H1 (cell line): ENCODE measurements around the gene ADARB2. TPM values are rescaled to one million over a fixed set of nuclear protein-coding genes. Genes with fewer than 3 reads are reported as not detected.

Experiments used
- CTCF ChIA-PET: fragments of 300-600 bp; sonication (Branson Sonifier 250); formaldehyde crosslinking; loops from one replicate; lab custom pipeline; 2021; ENCODE audit not compliant: partially characterized antibody; lab: Charles Lee
- POLR2A ChIA-PET: fragments of 300-600 bp; sonication (Branson Sonifier 250); formaldehyde crosslinking; loops from one replicate; lab custom pipeline; 2021; ENCODE audit warnings: inconsistent platforms; ENCODE audit not compliant: partially characterized antibody; lab: Charles Lee
- DNase-seq, 2 experiments: peaks; one replicate each; pipeline versions ENCODE4 v3.0.0 to v3.0.0-alpha.2; 2010 to 2022; ENCODE audit warnings: low spot score in 2 of 2, low read depth in 1 of 2, mixed read lengths in 1 of 2
- FAIRE-seq: peaks from 2 replicates; lab custom pipeline; 2011; peaks lifted over from hg19 to GRCh38; lab: Jason Lieb, UNC
- H2AFZ ChIP-seq: 2 replicates; pipeline ENCODE4 v1.8.1; 2012; ENCODE audit warnings: low read length, inconsistent platforms
- H2AK5ac ChIP-seq: 2 replicates; pipeline ENCODE4 v1.6.1; 2013; ENCODE audit warnings: low read depth, low read length
- H2BK120ac ChIP-seq: replicated peaks from 2 replicates; pipeline ENCODE3; 2013; ENCODE audit warnings: low read depth, low read length, inconsistent platforms
- H2BK12ac ChIP-seq: 2 replicates; pipeline ENCODE4 v1.6.1; 2013; ENCODE audit warnings: low read depth, low read length
- H2BK15ac ChIP-seq: 2 replicates; pipeline ENCODE4 v1.6.1; 2013; ENCODE audit warnings: low read length
- H2BK20ac ChIP-seq: 2 replicates; pipeline ENCODE4 v1.6.1; 2013; ENCODE audit warnings: low read length
- H2BK5ac ChIP-seq: 2 replicates; pipeline ENCODE4 v1.6.1; 2013; ENCODE audit warnings: low read depth, low read length
- H3K14ac ChIP-seq: 2 replicates; pipeline ENCODE4 v1.6.1; 2013; ENCODE audit warnings: inconsistent platforms; ENCODE audit not compliant: insufficient read length
- H3K18ac ChIP-seq: 2 replicates; pipeline ENCODE4 v1.6.1; 2013; ENCODE audit warnings: low read length; ENCODE audit errors: extremely low read depth
- H3K23ac ChIP-seq: 2 replicates; pipeline ENCODE4 v1.6.1; 2013; ENCODE audit warnings: inconsistent platforms; ENCODE audit not compliant: insufficient read length
- H3K23me2 ChIP-seq: 2 replicates; pipeline ENCODE4 v1.6.1; 2013; ENCODE audit warnings: low read depth, low read length
- H3K27ac ChIP-seq: 2 replicates; pipeline ENCODE4 v1.6.1; 2011; ENCODE audit warnings: low read depth, low read length, inconsistent platforms
- H3K27me3 ChIP-seq, 4 experiments: replicated peaks in 1 of 4; 1 replicate in 1 of 4; 2 replicates in 3 of 4; pipeline versions ENCODE4 v1.6.1 to v1.8.1; 2011 to 2013; ENCODE audit warnings: low read length in 3 of 4, mild to moderate bottlenecking in 3 of 4, inconsistent platforms in 2 of 4, mixed read lengths in 2 of 4, moderate library complexity in 1 of 4; ENCODE audit not compliant: control insufficient read depth in 3 of 4, insufficient read depth in 3 of 4; ENCODE audit errors: extremely low read depth in 1 of 4
- H3K36me3 ChIP-seq, 4 experiments: 2 replicates each; pipeline versions ENCODE4 v1.6.1 to v1.8.1; 2011 to 2013; ENCODE audit warnings: mild to moderate bottlenecking in 4 of 4, low read length in 3 of 4, moderate library complexity in 2 of 4, control low read depth in 1 of 4, inconsistent platforms in 1 of 4; ENCODE audit not compliant: insufficient read depth in 4 of 4, control insufficient read depth in 2 of 4
- H3K4ac ChIP-seq: replicated peaks from 2 replicates; pipeline ENCODE3; 2013; ENCODE audit warnings: low read length, low read depth, mixed read lengths, inconsistent platforms; ENCODE audit not compliant: insufficient read length
- H3K4me1 ChIP-seq, 4 experiments: replicated peaks in 1 of 4; 1 replicate in 1 of 4; 2 replicates in 3 of 4; pipeline versions ENCODE4 v1.6.1 to v1.8.1; 2011 to 2013; ENCODE audit warnings: low read length in 3 of 4, inconsistent platforms in 2 of 4, mixed read lengths in 1 of 4; ENCODE audit not compliant: insufficient read depth in 4 of 4, control insufficient read depth in 3 of 4
- H3K4me2 ChIP-seq, 2 experiments: 2 replicates each; pipeline versions ENCODE4 v1.6.1 to v1.8.1; 2011 to 2013; ENCODE audit warnings: low read depth in 2 of 2, low read length in 2 of 2, control low read depth in 1 of 2, inconsistent platforms in 1 of 2, mild to moderate bottlenecking in 1 of 2; ENCODE audit not compliant: insufficient read depth in 1 of 2
- H3K4me3 ChIP-seq, 4 experiments: fragments of 200-600, 300-600 bp in 1 of 4; sonication (generic), shearing (Covaris generic), sonication (Bioruptor Twin) in 1 of 4; 2 replicates each; pipeline versions ENCODE4 v1.5.1 to v1.8.1; 2011 to 2016; ENCODE audit warnings: low read length in 4 of 4, low read depth in 3 of 4, control low read depth in 2 of 4, inconsistent platforms in 2 of 4, mild to moderate bottlenecking in 2 of 4, mixed read lengths in 1 of 4, moderate library complexity in 1 of 4; ENCODE audit not compliant: insufficient read depth in 2 of 4; ENCODE audit errors: extremely low read depth in 1 of 4
- H3K56ac ChIP-seq: replicated peaks from 2 replicates; pipeline ENCODE3; 2013; ENCODE audit warnings: low read depth, mild to moderate bottlenecking, mixed read lengths, low read length, inconsistent platforms; ENCODE audit not compliant: insufficient read length
- H3K79me1 ChIP-seq: 2 replicates; pipeline ENCODE4 v1.6.1; 2013; ENCODE audit warnings: low read depth, low read length, control low read depth
- H3K79me2 ChIP-seq, 2 experiments: 2 replicates each; pipeline versions ENCODE4 v1.6.1 to v1.8.1; 2012 to 2013; ENCODE audit warnings: low read length in 2 of 2, mild to moderate bottlenecking in 2 of 2, inconsistent platforms in 1 of 2; ENCODE audit not compliant: insufficient read depth in 2 of 2, control insufficient read depth in 1 of 2
- H3K9ac ChIP-seq, 4 experiments: replicated peaks in 1 of 4; 1 replicate in 1 of 4; 2 replicates in 3 of 4; pipeline versions ENCODE4 v1.6.1 to v1.8.1; 2011 to 2013; ENCODE audit warnings: low read depth in 3 of 4, low read length in 3 of 4, control low read depth in 2 of 4, mild to moderate bottlenecking in 2 of 4, moderate library complexity in 2 of 4, inconsistent platforms in 1 of 4; ENCODE audit errors: extremely low read depth in 1 of 4
- H3K9me3 ChIP-seq, 2 experiments: 2 replicates each; pipeline versions ENCODE4 v1.6.1 to v1.8.1; 2012 to 2013; ENCODE audit warnings: mild to moderate bottlenecking in 2 of 2, moderate library complexity in 2 of 2, control low read depth in 1 of 2, inconsistent platforms in 1 of 2, low read depth in 1 of 2, low read length in 1 of 2, mixed read lengths in 1 of 2; ENCODE audit not compliant: insufficient read depth in 2 of 2
- H4K20me1 ChIP-seq, 2 experiments: replicated peaks in 1 of 2; 2 replicates each; pipeline versions ENCODE3 to v1.8.1; 2011 to 2013; ENCODE audit warnings: inconsistent platforms in 2 of 2, low read length in 2 of 2, mild to moderate bottlenecking in 1 of 2; ENCODE audit not compliant: insufficient read depth in 2 of 2, control insufficient read depth in 1 of 2
- H4K5ac ChIP-seq: 2 replicates; pipeline ENCODE4 v1.6.1; 2013; ENCODE audit warnings: low read length, low read depth, mixed read lengths, inconsistent platforms; ENCODE audit not compliant: insufficient read length
- H4K8ac ChIP-seq: 2 replicates; pipeline ENCODE4 v1.8.0; 2013; ENCODE audit warnings: mild to moderate bottlenecking, moderate library complexity, low read length, inconsistent platforms; ENCODE audit not compliant: insufficient read depth; ENCODE audit errors: extremely low read depth
- H4K91ac ChIP-seq: replicated peaks from 2 replicates; pipeline ENCODE3; 2013; ENCODE audit warnings: low read length, mixed read lengths, inconsistent platforms; ENCODE audit not compliant: insufficient read length
- KDM4A ChIP-seq: IDR thresholded peaks from one replicate; pipeline ENCODE4 v1.7.1; 2012; ENCODE audit warnings: low read depth, mild to moderate bottlenecking, moderate library complexity, low read length, inconsistent platforms; ENCODE audit not compliant: severe bottlenecking
- MAFK ChIP-seq: IDR thresholded peaks from 2 replicates; pipeline ENCODE4 v1.6.1; 2012; ENCODE audit warnings: low read depth, mild to moderate bottlenecking, improper control_type of control experiment, low read length
- RBBP5 ChIP-seq: IDR thresholded peaks from 2 replicates; pipeline ENCODE4 v1.7.1; 2012; ENCODE audit warnings: low read depth, mild to moderate bottlenecking, inconsistent platforms, low read length, moderate library complexity, borderline replicate concordance
- WGBS, 2 experiments: shearing (Covaris generic) in 1 of 2; methylation state at CpG; one replicate each; pipeline versions ENCODE4 v1.1.6 to v1.1.7; 2013 to 2015; ENCODE audit warnings: low lambda C conversion rate in 2 of 2, mixed read lengths in 2 of 2, inconsistent platforms in 1 of 2, low coverage in 1 of 2, missing lambda C conversion rate in 1 of 2; ENCODE audit not compliant: insufficient replicate concordance in 2 of 2, insufficient coverage in 1 of 2, insufficient read length in 1 of 2; ENCODE audit errors: extremely low coverage in 1 of 2, missing lambda C conversion rate in 1 of 2; 5-methylcytosine and 5-hydroxymethylcytosine counted together
- polyA plus RNA-seq, 7 experiments: library from polyadenylated mRNA; depleted of rRNA in 3 of 7; stranded (reverse) in 5 of 7; unstranded in 2 of 7; fragments of >200 nt in 5 of 7; fragments of 200-250 nt in 2 of 7; gene quantifications; 1 replicate in 5 of 7; 2 replicates in 1 of 7; 4 replicates in 1 of 7; pipeline versions ENCODE4 v1.2.1 to v1.2.3, GENCODE V29; 2011 to 2013; ENCODE audit warnings: missing spikeins in 2 of 7, mixed read lengths in 2 of 7
- total RNA-seq: library from RNA; stranded (reverse); fragmentation: NEBNext Ultra II Directional; extraction: Animal tissue kit (Norgen Biotek cat#: 25700); gene quantifications from 2 replicates; pipeline ENCODE4 v1.2.1, GENCODE V29; 2021

The ADARB2 gene
- total and polyA plus RNA-seq, 2 of the 8 experiments (the other 6 are each of a cell fraction or from before 2014, with no cell fraction given) = 2.2 to 2.8 TPM

DNA sequence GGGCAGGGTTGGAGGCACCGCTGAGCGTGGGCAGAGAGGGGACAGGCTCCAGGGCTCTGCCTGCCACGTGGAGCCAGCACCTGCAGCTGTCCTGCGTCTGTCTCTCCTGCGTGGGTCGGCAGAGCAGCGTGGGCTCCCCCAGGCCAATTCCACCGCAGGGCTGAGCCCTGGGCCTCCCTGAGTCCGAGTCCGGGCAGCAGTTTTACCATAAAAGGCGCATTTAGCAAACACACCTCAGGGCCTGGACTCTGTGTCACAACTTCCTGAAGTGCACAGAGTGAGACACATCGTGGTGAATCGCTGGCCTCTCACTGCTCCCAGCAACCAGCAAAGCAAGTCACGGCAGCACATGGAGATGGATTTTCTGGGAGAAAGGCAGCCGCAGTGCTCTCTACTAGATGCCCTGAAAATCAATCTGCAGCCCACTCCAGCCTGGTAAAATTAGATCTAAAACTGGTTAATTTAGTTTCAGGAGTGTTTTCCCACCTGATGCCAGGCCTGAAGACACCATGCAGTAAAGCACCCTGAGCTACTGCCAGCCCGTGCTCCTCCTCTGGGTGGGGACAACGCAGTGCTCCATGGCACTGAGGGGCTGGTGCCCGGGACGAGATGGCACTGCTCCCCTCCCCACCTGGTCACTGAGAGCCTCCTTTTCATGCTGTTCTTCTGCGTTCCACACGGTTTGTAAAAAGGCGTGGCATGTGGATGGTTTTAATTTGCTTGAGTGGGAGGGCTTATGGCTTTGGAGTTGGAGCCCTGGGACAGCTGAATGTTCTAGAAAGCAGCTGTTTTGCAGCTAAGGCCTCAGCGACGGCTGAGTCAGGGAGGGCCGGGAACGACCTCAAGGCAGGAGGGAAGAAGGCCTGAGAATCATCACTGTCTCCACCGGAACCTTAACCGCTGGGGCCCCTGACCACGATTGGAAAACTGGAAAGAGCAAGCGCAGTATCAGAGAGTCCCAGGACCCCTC is 336.9 kb downstream of the ADARB2 start:
- POLR2A ChIA-PET = no interaction called here
- Histone ChIP-seq H2AFZ (no peak overlapping the region), H2BK12ac (peak overlapping the region; percentile 68; the same call in 1 of the 2 replicates), H3K23me2 (no peaks in the 10 kb centered on the region), H3K56ac (no peak overlapping the region), H2BK5ac (no peak overlapping the region), H2BK15ac (0 out of 2 replicates have a peak overlapping the region, but pooled peaks have one; percentile 16), H3K18ac (peak overlapping the region; percentile 48; the same call in 1 of the 2 replicates), H3K27ac (no peak overlapping the region), H4K8ac (peak overlapping the region; percentile 31; the same call in 1 of the 2 replicates), H3K79me1 (no peaks in the 10 kb centered on the region), H2BK20ac (peak overlapping the region; percentile 55; the same call in 1 of the 2 replicates), H2AK5ac (0 out of 2 replicates have a peak overlapping the region, but pooled peaks have one; percentile 53), H2BK120ac (no peak overlapping the region), H3K4me2 (no peak overlapping the region), H4K91ac (peak overlapping the region; percentile 80), H4K5ac (no peak overlapping the region), H3K36me3 (no peaks in the 10 kb centered on the region), H3K14ac (no peak overlapping the region), H3K9me3 (no peaks in the 10 kb centered on the region), H3K9ac (no peak overlapping the region), H4K20me1 (no peaks in the 10 kb centered on the region), H3K27me3 (no peaks in the 10 kb centered on the region; a peak in 3 of 7 replicates), H3K4me1 (peaks cover 0 to 6% (median 0%) of the 10 kb centered on the region in 4 experiments; a peak in 2 of 7 replicates), H3K23ac (no peak overlapping the region), H3K4ac (no peak overlapping the region), H3K79me2 (no peaks in the 10 kb centered on the region), H3K4me3 (no peak overlapping the region)
- CTCF ChIA-PET = interaction anchor here (1.3 kb wide), 1 partner anchor 20 kb away, joined by 4 read pairs; no protein-coding TSS in a partner anchor
- whole genome bisulfite sequencing, 2 experiments = 88% methylated on average over 27 of the region's 30 CpGs; no CpG with 5 or more reads in 1 of the 2 experiments
- DNase-seq = peak in 1 of 2 experiments; percentile 44
- FAIRE-seq = no peak
- TF ChIP-seq KDM4A (no peak), MAFK (no peak), RBBP5 (no peak)
